ENCODE data around the gene B4GAT1. TPM values are rescaled to one million over a fixed set of nuclear protein-coding genes. Genes with fewer than 3 reads are reported as not detected.
"Not testable (repeated sequence)": the region's sequence is repeated elsewhere in the genome, so short reads cannot be mapped to it uniquely, and the experiment has no call there.

B4GAT1 gene
- total RNA-seq, 2 donors from 2014 or later = 29.4 to 45.7 TPM

DNA sequence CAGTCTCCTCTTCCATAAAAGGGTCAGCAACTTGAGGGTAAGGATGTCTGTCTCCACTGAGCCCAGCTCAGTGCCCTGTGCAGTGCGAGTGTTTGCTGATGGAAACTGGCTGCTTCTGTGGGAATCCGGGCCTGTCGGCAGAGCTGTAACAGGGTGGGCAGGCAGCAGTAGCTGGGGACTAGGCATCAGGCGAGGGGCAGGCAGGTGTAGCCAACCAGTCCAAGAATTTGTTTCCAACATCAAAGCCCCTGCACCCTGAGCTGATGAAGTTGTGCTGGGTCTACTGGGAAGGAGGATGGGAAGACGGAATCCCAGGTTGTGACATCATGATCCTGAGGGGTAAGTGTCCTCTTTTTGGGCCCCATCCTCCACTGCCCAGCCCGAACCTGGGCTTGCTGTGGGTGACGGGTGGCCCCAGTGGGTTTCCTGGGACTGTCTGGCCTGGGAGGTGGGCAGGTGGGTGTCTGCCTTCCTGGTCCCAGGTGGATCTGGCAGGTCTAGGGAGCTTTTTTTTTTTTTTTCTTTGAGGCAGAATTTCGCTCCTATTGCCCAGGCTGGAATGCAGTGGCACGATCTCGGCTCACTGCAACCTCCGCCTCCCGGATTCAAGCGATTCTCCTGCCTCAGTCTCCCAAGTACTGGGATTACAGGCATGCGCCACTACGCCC lies 13.1 kb upstream of the B4GAT1 start:
- H3K36me3 ChIP-seq (ENCODE audit: control insufficient read depth, insufficient read depth, low read length) = peaks cover 23% of the 10 kb centered on the region
- no peaks in the 10 kb centered on the region for H3K4me1 ChIP-seq (ENCODE audit: control insufficient read depth, insufficient read depth, low read length)
- DNase-seq = no peak
- no peaks in the 10 kb centered on the region for H3K9me3 ChIP-seq (ENCODE audit: control insufficient read depth, low read length)
- H3K27me3 ChIP-seq (ENCODE audit: control insufficient read depth, insufficient read depth, low read length, poor library complexity, severe bottlenecking) = no peaks in the 10 kb centered on the region
- Mint-ChIP-seq H3K4me1 (no peaks in the 10 kb centered on the region), H3K9me3 (no peaks in the 10 kb centered on the region), H3K27me3 (ENCODE audit: insufficient read depth) (no peaks in the 10 kb centered on the region), H3K4me3 (no peak overlapping the region), H3K27ac (no peak overlapping the region), H3K36me3 (ENCODE audit: low read depth) (peaks cover 29% of the 10 kb centered on the region)
- TF ChIP-seq, protein P1, sequence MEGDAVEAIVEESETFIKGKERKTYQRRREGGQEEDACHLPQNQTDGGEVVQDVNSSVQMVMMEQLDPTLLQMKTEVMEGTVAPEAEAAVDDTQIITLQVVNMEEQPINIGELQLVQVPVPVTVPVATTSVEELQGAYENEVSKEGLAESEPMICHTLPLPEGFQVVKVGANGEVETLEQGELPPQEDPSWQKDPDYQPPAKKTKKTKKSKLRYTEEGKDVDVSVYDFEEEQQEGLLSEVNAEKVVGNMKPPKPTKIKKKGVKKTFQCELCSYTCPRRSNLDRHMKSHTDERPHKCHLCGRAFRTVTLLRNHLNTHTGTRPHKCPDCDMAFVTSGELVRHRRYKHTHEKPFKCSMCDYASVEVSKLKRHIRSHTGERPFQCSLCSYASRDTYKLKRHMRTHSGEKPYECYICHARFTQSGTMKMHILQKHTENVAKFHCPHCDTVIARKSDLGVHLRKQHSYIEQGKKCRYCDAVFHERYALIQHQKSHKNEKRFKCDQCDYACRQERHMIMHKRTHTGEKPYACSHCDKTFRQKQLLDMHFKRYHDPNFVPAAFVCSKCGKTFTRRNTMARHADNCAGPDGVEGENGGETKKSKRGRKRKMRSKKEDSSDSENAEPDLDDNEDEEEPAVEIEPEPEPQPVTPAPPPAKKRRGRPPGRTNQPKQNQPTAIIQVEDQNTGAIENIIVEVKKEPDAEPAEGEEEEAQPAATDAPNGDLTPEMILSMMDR (conservative IDR thresholded peaks at IDR 0.05) = no peak
- H3K4me3 ChIP-seq (ENCODE audit: low read length) = no peak overlapping the region
- H3K9ac ChIP-seq (ENCODE audit: extremely low read depth, low read length, poor library complexity, severe bottlenecking) = no peak overlapping the region
- 84 to 95% methylated on average over 5 to 15 of the region's 15 CpGs for WGBS, 2 experiments (ENCODE audit: insufficient coverage in 1 of 2, insufficient read length in 1 of 2)
- H3K27ac ChIP-seq (ENCODE audit: low read depth, low read length) = no peak overlapping the region

DNA sequence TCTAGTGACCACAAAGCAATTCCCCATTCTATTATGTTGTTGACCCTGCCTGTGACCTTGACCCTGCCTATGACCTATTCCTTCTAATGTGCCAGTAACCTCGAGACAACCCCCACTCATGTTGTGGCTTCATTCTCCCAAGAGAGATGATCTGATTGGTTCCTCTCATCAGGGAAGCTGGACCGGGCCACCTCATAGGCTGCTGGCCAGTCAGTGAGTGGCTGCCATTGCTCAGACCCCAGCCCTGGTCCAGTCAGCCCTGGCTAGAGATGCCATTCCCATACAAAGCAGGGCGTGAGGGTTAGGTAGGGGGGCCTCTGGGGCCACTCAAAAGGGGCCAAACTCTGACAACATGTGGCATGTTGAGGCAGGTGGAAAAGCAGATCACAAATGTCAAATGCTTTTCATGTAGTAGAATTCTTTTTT lies 12.2 kb upstream of the B4GAT1 start:
- H3K4me1 Mint-ChIP-seq = no peaks in the 10 kb centered on the region
- TF ChIP-seq, protein P1 (conservative IDR thresholded peaks at IDR 0.05) = no peak
- H3K27me3 Mint-ChIP-seq (ENCODE audit: insufficient read depth) = no peaks in the 10 kb centered on the region
- 80 to 88% methylated on average over 2 to 3 of the region's 3 CpGs for WGBS, 2 experiments (ENCODE audit: insufficient coverage in 1 of 2, insufficient read length in 1 of 2)
- no peak overlapping the region for H3K4me3 ChIP-seq (ENCODE audit: low read length)
- peak; percentile 77 for DNase-seq
- peaks cover 21% of the 10 kb centered on the region for H3K36me3 Mint-ChIP-seq (ENCODE audit: low read depth)
- H3K27me3 ChIP-seq (ENCODE audit: control insufficient read depth, insufficient read depth, low read length, poor library complexity, severe bottlenecking) = no peaks in the 10 kb centered on the region
- H3K9me3 Mint-ChIP-seq = no peaks in the 10 kb centered on the region
- peaks cover 18% of the 10 kb centered on the region for H3K36me3 ChIP-seq (ENCODE audit: control insufficient read depth, insufficient read depth, low read length)
- no peak overlapping the region for H3K4me3 Mint-ChIP-seq
- H3K27ac ChIP-seq (ENCODE audit: low read depth, low read length) = no peak overlapping the region
- H3K27ac Mint-ChIP-seq = no peak overlapping the region
- H3K4me1 ChIP-seq (ENCODE audit: control insufficient read depth, insufficient read depth, low read length) = no peaks in the 10 kb centered on the region
- no peaks in the 10 kb centered on the region for H3K9me3 ChIP-seq (ENCODE audit: control insufficient read depth, low read length)
- H3K9ac ChIP-seq (ENCODE audit: extremely low read depth, low read length, poor library complexity, severe bottlenecking) = no peak overlapping the region

DNA sequence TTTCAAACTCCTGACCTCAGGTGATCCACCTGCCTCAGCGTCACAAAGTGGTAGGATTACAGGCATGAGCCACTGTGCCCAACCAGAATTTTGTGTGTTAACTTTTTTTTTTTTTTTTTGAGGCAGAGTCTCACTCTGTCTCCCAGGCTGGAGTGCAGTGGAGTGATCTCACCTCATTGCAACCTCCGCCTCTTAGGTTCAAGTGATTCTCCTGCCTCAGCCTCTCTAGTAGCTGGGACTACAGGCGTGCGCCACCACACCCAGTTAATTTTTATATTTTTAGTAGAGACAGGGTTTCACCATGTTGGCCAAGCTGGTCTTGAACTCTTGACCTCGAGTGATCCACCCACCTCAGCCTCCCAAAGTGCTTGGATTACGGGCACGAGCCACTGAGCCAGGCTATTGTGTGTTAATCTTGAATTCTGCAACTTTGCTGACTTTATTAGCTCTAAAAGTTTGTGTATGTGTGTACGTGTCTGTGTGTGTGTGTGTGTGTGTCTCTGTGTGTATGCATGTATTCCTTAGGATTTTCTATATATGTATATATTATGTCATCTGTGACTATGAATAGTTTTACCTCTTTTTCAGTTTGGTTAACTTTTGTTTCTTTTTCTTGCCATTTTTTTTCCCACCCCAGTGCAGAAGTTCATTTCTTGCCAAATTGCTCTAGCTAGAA lies 3.3 kb upstream of the B4GAT1 start:
- not testable (repeated sequence) for H3K36me3 ChIP-seq (ENCODE audit: control insufficient read depth, insufficient read depth, low read length); H3K9me3 Mint-ChIP-seq; H3K27me3 ChIP-seq (ENCODE audit: control insufficient read depth, insufficient read depth, low read length, poor library complexity, severe bottlenecking); H3K27me3 Mint-ChIP-seq (ENCODE audit: insufficient read depth); H3K4me3 ChIP-seq (ENCODE audit: low read length); H3K9me3 ChIP-seq (ENCODE audit: control insufficient read depth, low read length); H3K4me1 ChIP-seq (ENCODE audit: control insufficient read depth, insufficient read depth, low read length); H3K27ac ChIP-seq (ENCODE audit: low read depth, low read length); H3K4me3 Mint-ChIP-seq; H3K4me1 Mint-ChIP-seq; H3K27ac Mint-ChIP-seq; H3K9ac ChIP-seq (ENCODE audit: extremely low read depth, low read length, poor library complexity, severe bottlenecking); DNase-seq
- peaks cover 19% of the 10 kb centered on the region for H3K36me3 Mint-ChIP-seq (ENCODE audit: low read depth)
- 96 to 98% methylated on average over 5 to 8 of the region's 8 CpGs for WGBS, 2 experiments (ENCODE audit: insufficient coverage in 1 of 2, insufficient read length in 1 of 2)

Data from endodermal cell (in vitro differentiated cells).